ENCODE data around the gene FUT8.
"Not testable (repeated sequence)": the region's sequence is repeated elsewhere in the genome, so short reads cannot be mapped to it uniquely, and the experiment has no call there.

Gene FUT8

DNA sequence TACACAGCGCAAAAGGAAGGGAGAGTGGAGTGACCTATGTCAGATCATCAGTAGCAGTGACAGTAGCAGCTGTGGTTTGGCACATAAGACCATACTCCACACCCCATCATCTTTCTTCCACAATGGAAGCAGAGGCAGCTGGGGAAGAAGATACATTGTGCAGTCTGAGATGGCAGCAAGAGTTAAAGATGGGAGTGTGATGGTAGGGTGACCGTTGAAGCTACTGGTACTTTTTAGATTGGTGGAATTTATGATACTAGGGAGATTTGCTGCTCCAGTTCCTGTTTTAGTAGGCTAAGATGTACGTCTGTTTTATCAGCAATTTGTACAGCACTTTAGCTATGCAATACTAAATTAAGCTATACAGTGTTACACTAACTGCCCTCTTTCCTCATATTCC, 291.0 kb downstream of the FUT8 start:
- no peak for DNase-seq (ENCODE audit: low read depth in 4 of 4, low spot score in 1 of 4)

DNA sequence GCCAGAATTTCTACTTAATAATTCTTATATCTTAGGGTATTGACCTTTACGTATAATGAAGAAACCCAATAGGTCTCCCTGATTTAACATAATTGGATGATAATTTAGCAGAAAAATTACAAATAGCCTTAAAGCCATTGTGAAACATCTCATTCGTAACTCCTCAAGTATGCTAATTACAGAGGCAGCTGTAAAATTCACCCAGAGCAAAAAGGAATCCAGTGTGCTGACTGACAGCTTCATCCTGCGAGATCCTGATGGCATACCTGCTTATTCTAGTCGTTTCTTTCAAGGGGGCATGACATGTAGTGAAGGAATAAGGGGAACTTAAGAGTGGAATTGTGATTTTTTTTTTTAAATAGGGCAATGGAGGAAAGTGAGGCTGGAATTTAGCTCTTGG, 291.5 kb downstream of the FUT8 start:
- no peak for DNase-seq (ENCODE audit: low read depth in 4 of 4, low spot score in 1 of 4)

DNA sequence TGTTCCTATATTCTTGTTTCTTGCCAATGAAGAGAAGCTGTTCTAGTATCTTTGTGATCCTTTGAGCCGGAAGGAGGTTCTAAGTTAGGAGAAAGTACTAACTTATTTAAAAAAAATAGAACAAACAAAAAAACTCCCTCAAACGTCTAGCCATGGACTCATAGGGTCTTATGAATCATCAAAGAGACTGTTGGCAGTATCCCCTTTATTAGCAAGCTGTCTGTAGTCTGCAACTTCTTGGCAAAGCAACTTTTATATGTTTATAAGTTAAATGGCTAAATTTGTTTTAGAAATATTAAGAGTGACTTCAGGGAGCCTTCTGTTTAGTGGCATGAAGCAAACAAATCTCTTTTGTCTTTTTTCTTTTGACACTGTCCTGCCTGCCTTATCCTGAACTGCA, 291.9 kb downstream of the FUT8 start:
- no peak for DNase-seq (ENCODE audit: low read depth in 4 of 4, low spot score in 1 of 4)

DNA sequence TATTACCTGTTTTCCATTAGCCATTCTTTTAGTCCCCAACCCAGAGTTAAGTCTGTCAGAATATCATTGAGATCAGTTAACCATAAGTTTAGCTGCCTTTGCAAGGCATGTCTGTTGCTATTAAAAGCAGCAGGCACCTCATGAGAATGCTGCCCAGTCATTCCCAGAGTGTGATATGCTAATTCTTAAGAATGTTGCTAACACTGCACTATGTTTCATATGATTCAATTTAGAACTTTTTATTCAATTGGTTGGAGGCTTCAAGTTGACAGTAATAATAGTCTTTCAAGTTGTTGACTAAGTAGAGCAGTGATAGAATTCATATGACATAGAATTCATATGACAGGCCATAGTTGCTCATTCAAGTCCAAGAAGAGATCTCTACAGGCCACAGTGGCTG, 292.3 kb downstream of the FUT8 start:
- DNase-seq (ENCODE audit: low read depth in 4 of 4, low spot score in 1 of 4) = peak in 2 of 4 experiments; percentile 18 to 28

DNA sequence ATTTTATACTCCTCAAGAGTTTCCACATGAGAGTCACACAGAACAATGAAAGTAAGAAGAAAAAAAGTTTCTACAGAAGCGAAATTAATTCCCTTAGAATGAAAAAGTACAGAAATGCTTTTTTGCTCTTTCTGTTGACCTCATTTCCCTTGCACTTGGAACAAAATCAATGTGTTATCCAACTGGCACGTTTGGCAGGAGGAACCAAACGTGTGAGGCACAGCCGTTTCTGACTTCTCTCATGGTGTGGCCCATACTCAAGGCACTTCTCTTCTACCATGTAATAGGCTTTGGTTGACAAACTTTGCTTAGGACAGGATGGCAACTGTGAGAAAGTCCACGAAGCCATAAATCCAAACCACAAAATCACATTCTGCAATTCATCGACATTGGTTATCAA, 297.0 kb downstream of the FUT8 start:
- DNase-seq (ENCODE audit: low read depth in 4 of 4, low spot score in 1 of 4) = no peak

DNA sequence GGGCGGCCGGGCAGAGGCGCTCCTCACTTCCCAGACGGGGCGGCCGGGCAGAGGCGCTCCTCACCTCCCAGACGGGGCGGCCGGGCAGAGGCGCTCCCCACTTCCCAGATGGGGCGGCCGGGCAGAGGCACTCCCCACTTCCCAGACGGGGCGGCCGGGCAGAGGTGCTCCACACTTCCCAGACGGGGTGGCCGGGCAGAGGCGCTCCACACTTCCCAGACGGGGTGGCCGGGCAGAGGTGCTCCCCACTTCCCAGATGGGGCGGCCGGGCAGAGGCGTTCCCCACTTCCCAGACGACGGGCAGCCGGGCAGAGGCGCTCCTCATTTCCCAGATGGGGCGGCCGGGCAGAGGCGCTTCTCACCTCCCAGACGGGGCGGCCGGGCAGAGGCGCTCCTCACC, 304.3 kb downstream of the FUT8 start:
- DNase-seq (ENCODE audit: low read depth in 4 of 4, low spot score in 1 of 4) = not testable (repeated sequence)

DNA sequence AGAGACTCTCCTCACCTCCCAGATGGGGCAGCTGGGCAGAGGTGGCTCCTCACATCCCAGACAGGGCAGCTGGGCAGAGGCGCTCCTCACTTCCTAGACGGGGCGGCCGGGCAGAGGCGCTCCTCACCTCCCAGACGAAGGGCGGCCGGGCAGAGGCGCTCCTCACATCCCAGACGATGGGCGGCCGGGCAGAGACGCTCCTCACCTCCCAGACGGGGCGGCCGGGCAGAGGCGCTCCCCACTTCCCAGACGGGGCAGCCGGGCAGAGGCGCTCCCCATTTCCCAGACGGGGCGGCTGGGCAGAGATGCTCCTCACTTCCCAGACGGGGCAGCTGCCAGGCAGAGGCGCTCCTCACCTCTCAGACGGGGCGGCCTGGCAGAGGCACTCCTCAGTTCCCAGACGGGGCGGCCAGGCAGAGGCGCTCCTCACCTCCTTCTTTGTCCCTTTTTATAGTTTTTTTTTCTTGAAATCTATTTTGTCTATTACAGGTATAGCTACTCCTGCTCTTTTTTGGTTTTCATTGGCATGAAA, 304.9 kb downstream of the FUT8 start:
- not testable (repeated sequence) for DNase-seq (ENCODE audit: low read depth in 4 of 4, low spot score in 1 of 4)

DNA sequence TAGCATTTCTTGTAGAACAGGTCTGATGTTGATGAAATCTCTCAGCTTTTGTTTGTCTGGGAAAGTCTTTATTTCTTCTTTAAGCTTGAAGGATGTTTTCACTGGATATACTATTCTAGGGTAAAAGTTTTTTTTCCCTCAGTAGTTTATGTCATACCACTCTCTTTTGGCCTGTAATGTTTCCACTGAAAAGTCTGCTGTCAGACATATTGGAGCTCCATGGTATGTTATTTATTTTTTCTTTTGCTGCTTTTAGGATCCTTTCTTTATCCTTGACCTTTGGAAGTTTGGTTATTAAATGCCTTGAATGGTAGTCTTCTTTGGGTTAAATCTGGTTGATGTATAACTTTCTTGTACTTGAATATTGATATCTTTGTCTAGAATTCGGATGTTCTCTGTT, 306.1 kb downstream of the FUT8 start:
- no peak for DNase-seq (ENCODE audit: low read depth in 4 of 4, low spot score in 1 of 4)

DNA sequence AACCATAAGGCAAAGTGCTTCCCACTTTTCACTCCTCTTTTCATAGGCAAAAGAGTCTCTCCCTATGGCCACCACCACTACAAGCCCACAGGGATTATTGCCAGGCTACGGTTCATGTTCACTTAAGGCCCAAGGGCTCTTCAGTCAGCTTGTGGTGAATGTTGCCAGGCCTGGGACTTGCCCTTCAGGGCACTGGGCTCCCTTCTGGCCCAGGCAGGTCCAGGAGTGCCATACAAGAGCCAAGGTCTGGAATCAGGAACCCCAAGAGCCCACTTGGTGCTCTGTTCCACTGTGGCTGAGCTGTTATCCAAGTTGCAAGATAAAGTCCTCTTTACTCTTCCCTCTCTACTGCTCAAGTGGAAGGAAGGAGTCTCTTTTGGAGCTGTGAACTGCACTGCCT, 307.6 kb downstream of the FUT8 start:
- DNase-seq (ENCODE audit: low read depth in 4 of 4, low spot score in 1 of 4) = no peak

DNA sequence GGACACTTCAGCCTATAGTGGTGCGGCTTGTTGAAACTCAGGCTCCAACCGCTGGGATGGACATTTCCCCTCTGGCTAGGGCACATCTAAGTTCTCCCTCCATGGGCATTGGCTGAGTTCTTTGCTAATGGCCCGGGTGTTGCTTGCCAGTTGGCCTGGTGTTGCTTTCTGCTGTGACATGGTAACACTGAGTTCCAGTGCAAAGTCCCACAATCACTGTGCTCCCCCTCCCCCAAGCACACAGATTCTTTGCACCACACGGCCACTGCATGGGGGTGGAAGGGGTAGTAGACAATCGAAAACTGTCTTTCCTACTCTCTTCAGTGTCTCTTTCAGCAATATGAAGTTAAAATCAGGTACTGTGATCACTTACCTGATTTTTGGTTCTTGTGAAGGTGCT, 308.2 kb downstream of the FUT8 start:
- no peak for DNase-seq (ENCODE audit: low read depth in 4 of 4, low spot score in 1 of 4)

DNA sequence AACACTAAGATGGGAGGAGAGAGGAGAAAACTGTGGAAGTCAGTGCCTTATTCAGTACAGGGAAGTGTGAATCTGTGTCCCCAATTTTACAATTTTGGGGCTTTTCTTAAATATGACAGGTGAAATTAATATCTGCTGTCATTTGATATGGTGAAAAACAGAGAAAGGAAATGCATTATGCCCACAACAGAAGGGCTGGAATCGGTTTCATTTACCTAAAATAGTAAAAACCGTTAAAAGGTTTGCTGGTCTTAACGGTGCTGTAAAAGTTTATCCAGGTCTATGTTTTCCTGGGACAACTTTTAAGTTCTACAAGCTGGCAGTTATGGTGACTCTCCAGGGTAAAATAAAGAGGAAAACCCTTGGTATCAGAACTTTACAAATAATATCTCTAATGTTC, 310.8 kb downstream of the FUT8 start:
- DNase-seq (ENCODE audit: low read depth in 4 of 4, low spot score in 1 of 4) = no peak

DNA sequence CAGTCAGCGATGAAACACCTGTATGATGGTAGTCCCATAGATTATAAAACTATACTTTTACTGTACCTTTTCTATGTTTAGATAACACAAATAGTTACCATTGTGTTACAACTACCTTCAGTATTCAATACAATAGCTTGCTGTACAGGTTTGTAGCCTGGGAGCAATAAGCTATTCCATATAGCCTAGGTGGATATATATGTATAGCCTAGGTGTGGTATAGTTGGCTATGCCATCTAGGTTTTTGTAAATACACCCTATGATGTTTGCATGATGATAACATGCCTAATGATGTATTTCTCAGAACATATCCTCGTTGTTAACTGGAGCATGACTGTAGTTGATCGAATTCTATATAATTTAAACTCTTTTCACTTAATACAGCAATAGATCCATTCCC, 316.1 kb downstream of the FUT8 start:
- DNase-seq (ENCODE audit: low read depth in 4 of 4, low spot score in 1 of 4) = no peak

DNA sequence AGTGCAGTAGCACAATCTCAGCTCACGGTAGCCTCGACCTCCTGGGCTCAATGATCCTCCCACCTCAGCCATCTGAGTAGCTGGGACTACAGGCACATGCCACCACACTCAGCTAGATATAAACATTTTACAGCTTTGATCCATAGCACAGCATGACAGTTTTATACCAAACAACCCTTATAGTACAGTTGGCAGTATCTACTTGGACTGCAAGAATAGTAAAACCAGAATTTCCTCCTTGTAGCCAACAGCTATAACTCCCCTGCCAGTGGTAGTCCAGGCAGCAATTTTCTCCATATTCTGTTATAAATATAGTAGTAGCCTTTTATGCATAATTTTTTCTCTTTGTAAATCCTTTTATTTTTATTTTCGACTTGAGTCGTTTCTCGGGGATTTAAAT, 317.0 kb downstream of the FUT8 start:
- no peak for DNase-seq (ENCODE audit: low read depth in 4 of 4, low spot score in 1 of 4)

DNA sequence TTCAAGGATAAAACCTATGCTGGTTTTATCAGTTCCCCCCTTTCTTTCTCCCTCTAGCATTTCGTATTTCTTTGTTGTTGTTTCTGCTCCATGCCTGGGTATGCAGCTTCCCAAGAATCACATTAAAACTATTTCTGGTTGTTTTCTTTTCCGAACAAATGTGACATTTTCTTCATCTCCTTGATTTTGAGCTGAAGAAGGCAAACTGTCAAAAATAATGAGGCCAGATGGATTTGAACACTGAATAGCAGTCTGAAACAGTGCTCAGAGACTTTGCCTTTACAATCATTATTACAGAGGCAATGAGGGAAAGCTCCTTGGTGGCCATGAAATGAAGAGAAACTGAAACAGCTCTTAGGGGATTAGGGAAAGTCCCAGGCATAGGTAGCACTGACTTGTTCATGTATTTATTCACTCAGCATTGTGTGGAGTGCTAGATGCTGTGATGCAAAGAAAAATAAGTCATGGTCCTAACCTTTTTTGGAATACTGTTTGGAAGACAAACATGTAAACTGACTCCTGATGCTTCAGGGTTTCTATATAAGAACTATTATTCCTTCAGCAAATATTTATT, 319.5 kb downstream of the FUT8 start:
- no peak for DNase-seq (ENCODE audit: low read depth in 4 of 4, low spot score in 1 of 4)

DNA sequence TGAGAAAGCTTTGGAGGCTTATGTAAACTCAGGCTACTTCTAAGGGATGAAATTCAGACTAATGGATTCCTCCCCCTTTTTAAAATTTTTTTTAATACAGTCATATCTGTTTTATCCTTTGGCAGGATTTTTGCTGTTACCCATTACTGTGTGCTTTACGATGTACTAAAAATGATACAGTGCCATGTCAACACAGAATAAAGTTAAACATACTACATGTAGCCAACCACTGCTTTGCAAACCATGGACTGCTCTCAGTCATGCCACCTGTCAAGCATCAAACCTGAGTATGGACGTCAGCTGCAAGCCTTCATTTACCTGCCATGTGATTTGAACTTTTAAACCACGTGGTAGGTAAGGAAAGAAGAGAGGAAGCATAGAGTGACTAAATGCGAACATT, 325.8 kb downstream of the FUT8 start:
- no peak for DNase-seq (ENCODE audit: low read depth in 4 of 4, low spot score in 1 of 4)

DNA sequence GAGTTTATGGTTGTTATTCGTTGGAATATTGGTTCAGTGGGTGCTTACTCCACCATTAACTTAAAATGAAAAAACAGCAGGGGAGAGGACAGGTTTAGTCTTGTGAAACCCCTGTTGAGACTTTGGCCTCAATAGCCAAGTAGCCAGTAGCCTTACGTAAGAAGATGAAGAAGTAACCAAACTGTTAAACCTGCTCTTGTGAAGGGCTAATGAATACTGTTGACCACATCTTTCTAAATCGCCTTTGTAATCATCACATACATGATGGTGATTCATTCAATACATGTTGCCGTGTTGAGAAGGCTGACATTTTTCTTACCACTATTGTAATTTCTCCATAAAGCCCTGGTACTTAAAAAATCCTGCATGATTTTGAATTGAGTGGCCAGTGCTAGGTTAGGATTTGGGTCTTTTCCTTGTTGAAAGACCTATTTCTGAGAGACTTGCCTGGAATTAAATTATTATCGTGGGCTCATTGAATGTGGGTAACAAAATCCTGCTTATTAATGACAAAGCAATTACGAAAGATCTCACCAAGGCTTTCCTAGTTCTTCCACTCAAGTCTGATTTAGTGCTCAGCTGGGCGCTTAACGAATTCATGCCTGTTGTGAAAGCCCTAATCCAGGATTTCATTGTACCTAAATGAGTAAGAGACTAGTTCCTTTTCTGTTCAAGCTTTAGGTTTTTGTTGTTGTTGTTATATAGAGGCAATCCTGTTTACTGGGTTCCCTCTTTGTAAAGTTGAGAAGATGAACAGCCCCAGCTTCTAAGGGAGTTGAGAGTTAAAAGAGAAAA, 333.1 kb downstream of the FUT8 start:
- no peak for DNase-seq (ENCODE audit: low read depth in 4 of 4, low spot score in 1 of 4)

DNA sequence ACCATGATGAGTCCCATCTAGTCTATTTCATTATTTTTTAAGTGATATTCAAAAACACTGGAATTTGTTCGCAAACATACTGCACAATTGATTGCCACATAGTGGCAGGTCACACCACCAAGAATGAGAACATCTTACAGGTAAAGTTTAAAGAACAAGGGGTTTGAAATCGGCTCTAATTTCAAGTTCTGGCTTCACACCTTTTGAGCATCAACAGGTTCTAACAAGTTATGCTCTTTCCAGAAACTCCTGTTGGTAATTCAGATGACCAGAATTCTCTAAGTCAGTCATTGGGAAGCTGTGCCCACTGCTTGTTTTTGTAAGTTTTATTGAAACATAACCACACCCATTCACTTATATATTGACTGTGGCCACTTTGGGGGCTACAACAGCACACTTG, 336.3 kb downstream of the FUT8 start:
- no peak for DNase-seq (ENCODE audit: low read depth in 4 of 4, low spot score in 1 of 4)

DNA sequence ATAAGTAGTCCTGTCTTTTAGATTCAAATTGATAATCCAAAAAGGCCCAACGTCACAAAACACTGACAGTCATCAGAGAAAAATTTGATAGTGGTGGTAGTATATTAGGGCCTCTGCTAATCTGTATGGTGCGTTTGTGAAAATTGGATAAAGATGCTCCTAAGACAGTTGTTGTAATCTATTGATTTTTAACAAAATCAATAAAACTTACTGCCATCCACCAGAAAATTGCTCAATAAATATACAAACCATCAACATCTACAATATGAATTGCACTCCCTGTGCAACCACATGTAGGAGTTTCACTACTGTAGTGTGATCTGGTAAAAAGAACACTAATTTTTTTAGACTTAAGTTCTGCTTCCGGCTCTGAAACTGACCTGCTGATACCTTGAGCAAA, 336.8 kb downstream of the FUT8 start:
- no peak for DNase-seq (ENCODE audit: low read depth in 4 of 4, low spot score in 1 of 4)

DNA sequence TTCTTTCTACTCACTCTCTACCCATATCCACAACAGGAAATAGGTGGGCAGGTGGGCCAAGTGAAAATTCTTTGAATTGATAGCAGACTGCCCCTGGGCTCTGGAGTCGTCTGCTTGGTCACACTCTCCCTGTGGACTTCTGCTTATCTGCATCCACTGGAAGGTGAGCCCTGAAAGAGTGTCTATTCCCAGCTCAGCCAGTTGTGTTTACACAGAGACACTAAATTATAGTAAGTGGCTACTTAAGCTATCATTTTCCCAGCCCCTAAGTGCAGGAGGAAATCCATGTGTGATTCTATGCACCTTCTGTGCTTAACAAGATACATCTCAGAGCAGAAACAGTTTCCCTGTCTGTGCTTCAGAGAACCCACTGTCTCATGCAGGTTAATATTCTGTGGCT, 338.4 kb downstream of the FUT8 start:
- no peak for DNase-seq (ENCODE audit: low read depth in 4 of 4, low spot score in 1 of 4)

DNA sequence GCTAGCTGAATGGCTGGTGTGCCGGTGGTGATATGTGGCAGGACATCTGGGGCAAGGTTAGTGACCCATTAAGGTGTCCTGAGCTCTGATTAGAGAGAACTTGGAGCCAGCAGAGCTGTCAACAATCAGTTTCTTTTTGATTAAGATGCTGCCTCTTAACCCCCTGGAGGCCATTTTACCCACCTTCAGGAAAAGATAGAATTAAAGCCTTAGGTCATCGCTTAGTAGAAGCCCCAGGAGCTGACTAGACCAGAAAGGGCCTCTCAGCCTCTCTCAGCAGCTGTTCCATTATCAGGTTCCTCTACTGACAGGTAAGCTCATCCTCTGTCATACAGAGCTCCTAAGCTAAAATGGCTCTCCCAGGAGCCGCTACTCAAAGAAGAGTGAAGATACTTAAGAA, 339.0 kb downstream of the FUT8 start:
- no peak for DNase-seq (ENCODE audit: low read depth in 4 of 4, low spot score in 1 of 4)

DNA sequence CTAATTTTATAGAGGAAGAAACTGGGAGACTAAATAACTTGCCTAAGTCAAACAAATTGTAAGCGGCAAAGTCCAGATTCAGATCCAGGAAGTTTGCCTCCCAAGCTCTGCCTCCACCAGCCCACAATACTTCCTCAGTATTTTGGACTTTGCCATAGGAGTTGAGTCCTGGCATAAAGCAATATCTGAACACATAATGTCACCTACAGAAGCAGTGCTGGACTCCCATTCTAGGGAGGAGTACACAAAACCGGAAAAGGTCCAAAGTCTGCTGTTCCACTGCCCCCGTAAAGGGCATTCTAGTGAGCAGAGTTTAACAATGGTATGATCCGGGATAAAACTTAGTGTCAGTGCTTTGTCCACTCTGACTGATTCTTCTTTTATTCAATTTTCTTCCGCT, 340.5 kb downstream of the FUT8 start:
- no peak for DNase-seq (ENCODE audit: low read depth in 4 of 4, low spot score in 1 of 4)

DNA sequence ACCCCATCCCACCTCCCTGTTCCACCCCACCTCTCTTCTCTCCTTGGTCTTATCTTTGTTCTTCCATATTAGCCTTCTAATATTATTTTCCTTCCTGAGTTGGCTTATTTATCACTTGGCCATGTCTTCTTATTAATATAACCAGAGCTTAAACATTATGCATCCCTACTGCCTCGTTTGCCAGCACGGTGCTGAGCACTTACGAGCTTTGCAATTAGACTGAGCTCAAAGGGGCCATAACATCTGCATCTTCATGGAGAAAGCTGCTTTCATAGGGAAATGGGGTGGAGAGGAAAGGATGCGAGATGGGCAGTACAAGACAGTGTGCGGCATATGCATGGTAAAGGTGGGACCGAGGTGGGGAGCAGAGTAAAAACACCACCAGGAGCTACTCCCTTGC, 342.8 kb downstream of the FUT8 start:
- no peak for DNase-seq (ENCODE audit: low read depth in 4 of 4, low spot score in 1 of 4)

DNA sequence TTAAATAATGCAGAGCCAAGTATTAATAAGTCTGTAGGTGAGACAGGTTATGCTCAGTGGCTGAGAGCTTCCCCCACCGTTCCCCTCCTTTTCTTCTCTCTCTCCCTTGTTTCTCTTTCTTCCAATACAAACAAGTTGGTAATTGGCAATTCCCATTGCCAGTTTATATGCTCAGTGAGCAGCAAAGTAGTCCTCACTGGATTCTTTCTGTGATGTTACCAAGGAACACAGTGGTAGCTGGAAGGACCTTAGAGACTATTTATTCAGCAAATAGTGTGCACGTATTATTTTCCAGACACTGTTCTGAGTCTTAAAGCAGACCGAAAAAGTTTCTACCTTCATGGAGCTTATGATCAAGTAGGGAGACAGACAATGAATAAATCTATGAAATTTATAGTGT, 344.4 kb downstream of the FUT8 start:
- DNase-seq (ENCODE audit: low read depth in 4 of 4, low spot score in 1 of 4) = no peak
